MCF 10A (cell line): ENCODE data around the gene CAV1. TPM values are rescaled to one million over a fixed set of nuclear protein-coding genes. Genes with fewer than 3 reads are reported as not detected.

Experiments
- BruUV-seq: library from RNA; stranded (reverse); fragments of 400-500 nt; replicated peaks from 2 replicates; lab custom pipeline; 2021; lab: Mats Ljungman, UMichigan
- CTCF ChIA-PET: fragments of 300-600 bp; sonication (Branson Sonifier 250); formaldehyde crosslinking; extraction: SDS; loops from one replicate; lab custom pipeline; 2021; ENCODE audit warnings: antibody characterized with exemption, inconsistent platforms; lab: Yijun Ruan, JAX
- POLR2A ChIA-PET: fragments of 300-600, 350-650 bp; sonication (Branson Sonifier 250); formaldehyde crosslinking; extraction: SDS; loops from one replicate; lab custom pipeline; 2020; ENCODE audit warnings: antibody characterized with exemption, inconsistent platforms; lab: Yijun Ruan, JAX
- DNase-seq: peaks from one replicate; pipeline ENCODE4 v3.0.0-alpha.2; 2018; ENCODE audit not compliant: unreplicated experiment
- H3K27ac Mint-ChIP-seq: one replicate; pipeline ENCODE4 v1.8.0; 2022; ENCODE audit warnings: mild to moderate bottlenecking, low read depth, mixed read lengths; ENCODE audit not compliant: unreplicated experiment
- H3K27me3 Mint-ChIP-seq: one replicate; pipeline ENCODE4 v1.8.0; 2022; ENCODE audit warnings: mixed read lengths; ENCODE audit not compliant: insufficient read depth, unreplicated experiment
- H3K36me3 Mint-ChIP-seq: one replicate; pipeline ENCODE4 v1.8.0; 2022; ENCODE audit warnings: mild to moderate bottlenecking, moderate library complexity, mixed read lengths; ENCODE audit not compliant: insufficient read depth, unreplicated experiment
- H3K4me1 Mint-ChIP-seq: one replicate; pipeline ENCODE4 v1.8.0; 2022; ENCODE audit warnings: mixed read lengths; ENCODE audit not compliant: insufficient read depth, unreplicated experiment
- H3K4me3 Mint-ChIP-seq: one replicate; pipeline ENCODE4 v1.8.0; 2022; ENCODE audit warnings: mild to moderate bottlenecking, moderate library complexity, mixed read lengths; ENCODE audit not compliant: unreplicated experiment
- H3K9me3 Mint-ChIP-seq: one replicate; pipeline ENCODE4 v1.8.0; 2022; ENCODE audit warnings: mixed read lengths; ENCODE audit not compliant: unreplicated experiment
- intact Hi-C: fragments of 100-400 bp; cut with micrococcal nuclease; formaldehyde crosslinking; loops from 2 replicates; pipeline ENCODE4 v1.14.1; 2022
- total RNA-seq: library from RNA; stranded (reverse); gene quantifications from 2 replicates; pipeline ENCODE4 v1.2.3, GENCODE V29; 2022
- TF ChIP-seq, protein P1 (sequence below): fragments of 200-600 bp; IDR thresholded peaks from one replicate; pipeline ENCODE4 v1.8.0; 2022; ENCODE audit warnings: antibody characterized with exemption, mild to moderate bottlenecking; ENCODE audit not compliant: unreplicated experiment

The CAV1 gene
- total RNA-seq, 1 experiment from 2014 or later = 267 TPM

DNA sequence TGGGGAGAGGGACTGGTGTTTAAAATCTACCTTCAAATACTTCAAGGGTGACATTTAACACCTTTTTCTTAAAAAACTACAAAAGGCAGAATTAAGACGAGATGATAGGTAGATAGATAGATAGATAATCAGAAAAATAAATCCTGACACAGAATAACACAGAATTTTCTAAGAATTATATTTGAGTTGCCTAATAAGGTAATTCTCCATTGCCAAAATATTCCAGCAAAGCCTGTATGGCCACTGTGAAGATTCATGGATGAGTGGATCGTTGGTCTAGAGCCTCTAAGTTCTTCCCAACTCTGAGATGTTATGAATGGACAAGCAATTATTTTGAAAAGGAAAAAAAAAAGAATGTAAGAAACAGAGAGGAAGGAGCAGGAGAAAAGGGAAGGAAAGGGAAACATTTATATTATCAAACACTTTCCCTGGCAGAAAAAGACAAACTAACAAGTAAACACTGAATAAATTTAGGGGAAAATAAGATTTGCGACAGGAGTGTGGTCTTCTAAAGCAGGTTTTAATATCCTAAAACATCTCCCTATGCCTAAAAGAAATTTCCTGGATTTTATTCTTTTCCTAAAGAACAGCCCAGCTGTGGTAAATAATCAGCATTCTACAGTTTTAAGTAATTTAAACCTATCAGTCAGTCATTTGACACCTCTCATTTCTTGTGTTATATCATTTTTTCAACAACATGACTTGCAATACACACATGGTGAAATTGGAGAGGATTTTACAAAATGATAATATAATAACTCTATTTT is 32.8 kb upstream of the CAV1 start:
- BruUV-seq = no TSS peak

DNA sequence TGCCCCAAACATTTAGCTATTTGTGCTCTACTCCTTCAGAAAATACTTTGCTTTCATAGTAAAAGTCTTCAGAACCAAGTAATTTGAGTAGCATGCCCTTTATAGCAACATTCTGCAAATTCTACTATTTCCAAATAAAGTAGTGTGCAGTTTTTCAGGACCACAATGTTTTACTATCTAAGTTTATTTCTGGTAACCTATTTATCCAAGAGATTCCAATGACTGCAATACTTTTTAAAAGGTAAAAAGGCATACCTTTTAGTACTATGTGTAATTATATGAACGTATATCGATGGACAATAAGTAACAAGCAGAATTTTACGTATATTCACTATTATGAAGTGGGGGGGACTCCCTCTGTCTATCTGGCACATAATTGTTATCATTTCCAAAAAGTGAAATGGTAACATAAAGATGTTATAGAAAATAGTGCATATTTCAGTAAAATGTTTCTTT is 32.2 kb upstream of the CAV1 start:
- H3K4me1 Mint-ChIP-seq = peaks cover 15% of the 10 kb centered on the region
- no peaks in the 10 kb centered on the region for H3K36me3 Mint-ChIP-seq
- no peak overlapping the region for H3K27ac Mint-ChIP-seq
- ChIA-PET CTCF (interaction anchor here (0.8 kb wide), 1 partner anchor 34 kb away, joined by 3 read pairs; no protein-coding TSS in a partner anchor), POLR2A (interaction anchor here (0.5 to 1.3 kb wide), 2 partner anchors 49 to 70 kb away, joined by 3 read pairs; no protein-coding TSS in a partner anchor)
- no peak for DNase-seq
- TF ChIP-seq, protein P1, sequence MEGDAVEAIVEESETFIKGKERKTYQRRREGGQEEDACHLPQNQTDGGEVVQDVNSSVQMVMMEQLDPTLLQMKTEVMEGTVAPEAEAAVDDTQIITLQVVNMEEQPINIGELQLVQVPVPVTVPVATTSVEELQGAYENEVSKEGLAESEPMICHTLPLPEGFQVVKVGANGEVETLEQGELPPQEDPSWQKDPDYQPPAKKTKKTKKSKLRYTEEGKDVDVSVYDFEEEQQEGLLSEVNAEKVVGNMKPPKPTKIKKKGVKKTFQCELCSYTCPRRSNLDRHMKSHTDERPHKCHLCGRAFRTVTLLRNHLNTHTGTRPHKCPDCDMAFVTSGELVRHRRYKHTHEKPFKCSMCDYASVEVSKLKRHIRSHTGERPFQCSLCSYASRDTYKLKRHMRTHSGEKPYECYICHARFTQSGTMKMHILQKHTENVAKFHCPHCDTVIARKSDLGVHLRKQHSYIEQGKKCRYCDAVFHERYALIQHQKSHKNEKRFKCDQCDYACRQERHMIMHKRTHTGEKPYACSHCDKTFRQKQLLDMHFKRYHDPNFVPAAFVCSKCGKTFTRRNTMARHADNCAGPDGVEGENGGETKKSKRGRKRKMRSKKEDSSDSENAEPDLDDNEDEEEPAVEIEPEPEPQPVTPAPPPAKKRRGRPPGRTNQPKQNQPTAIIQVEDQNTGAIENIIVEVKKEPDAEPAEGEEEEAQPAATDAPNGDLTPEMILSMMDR = no peak
- no peaks in the 10 kb centered on the region for H3K27me3 Mint-ChIP-seq
- intact Hi-C loops = no loop called here
- BruUV-seq = no TSS peak
- H3K4me3 Mint-ChIP-seq = no peak overlapping the region
- H3K9me3 Mint-ChIP-seq = no peaks in the 10 kb centered on the region

More for the DNA sequence above, 32.8 kb upstream of the CAV1 start:
- ChIA-PET CTCF (interaction anchor here (0.8 kb wide), 1 partner anchor 34 kb away, joined by 3 read pairs; no protein-coding TSS in a partner anchor), POLR2A (interaction anchor here (0.5 to 1.3 kb wide), 2 partner anchors 49 to 69 kb away, joined by 3 read pairs; no protein-coding TSS in a partner anchor)
- no peaks in the 10 kb centered on the region for H3K27me3 Mint-ChIP-seq
- intact Hi-C loops = no loop called here
- no peak overlapping the region for H3K4me3 Mint-ChIP-seq
- TF ChIP-seq, protein P1 = no peak
- H3K4me1 Mint-ChIP-seq = peaks cover 10% of the 10 kb centered on the region
- H3K9me3 Mint-ChIP-seq = no peaks in the 10 kb centered on the region
- no peak for DNase-seq
- no peaks in the 10 kb centered on the region for H3K36me3 Mint-ChIP-seq
- H3K27ac Mint-ChIP-seq = no peak overlapping the region

DNA sequence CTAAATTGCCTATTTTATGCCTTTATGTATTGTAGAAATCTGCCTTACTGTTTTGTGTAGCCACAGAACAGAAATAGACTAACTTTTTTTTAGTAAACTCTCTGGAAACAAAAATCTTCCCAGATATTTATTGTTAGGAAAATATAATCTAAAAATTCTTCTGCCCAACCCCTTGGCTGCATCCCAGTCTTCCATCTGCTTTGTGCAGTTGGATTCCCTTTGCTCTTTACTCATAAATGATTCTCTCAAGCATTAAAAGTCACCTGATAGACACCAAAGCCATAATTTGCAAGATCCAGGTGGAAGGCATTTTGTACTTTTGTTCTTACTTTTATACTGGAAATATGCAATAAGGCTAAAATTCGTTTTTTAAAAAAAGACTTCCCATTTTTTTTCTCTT is 31.4 kb upstream of the CAV1 start:
- ChIA-PET POLR2A (interaction anchor here (0.6 to 3.4 kb wide), 5 partner anchors 20 to 317 kb away, joined by 3 to 29 read pairs (median 5); no protein-coding TSS in a partner anchor), CTCF (interaction anchor here (4.8 kb wide), 1 partner anchor 234 kb away, joined by 27 read pairs; no protein-coding TSS in a partner anchor)
- no peaks in the 10 kb centered on the region for H3K36me3 Mint-ChIP-seq
- no peak overlapping the region for H3K4me3 Mint-ChIP-seq
- no peak for DNase-seq
- BruUV-seq = no TSS peak
- intact Hi-C loops = no loop called here
- peaks cover 22% of the 10 kb centered on the region for H3K4me1 Mint-ChIP-seq
- no peaks in the 10 kb centered on the region for H3K27me3 Mint-ChIP-seq
- no peak overlapping the region for H3K27ac Mint-ChIP-seq
- TF ChIP-seq, protein P1 = no peak
- H3K9me3 Mint-ChIP-seq = no peaks in the 10 kb centered on the region

DNA sequence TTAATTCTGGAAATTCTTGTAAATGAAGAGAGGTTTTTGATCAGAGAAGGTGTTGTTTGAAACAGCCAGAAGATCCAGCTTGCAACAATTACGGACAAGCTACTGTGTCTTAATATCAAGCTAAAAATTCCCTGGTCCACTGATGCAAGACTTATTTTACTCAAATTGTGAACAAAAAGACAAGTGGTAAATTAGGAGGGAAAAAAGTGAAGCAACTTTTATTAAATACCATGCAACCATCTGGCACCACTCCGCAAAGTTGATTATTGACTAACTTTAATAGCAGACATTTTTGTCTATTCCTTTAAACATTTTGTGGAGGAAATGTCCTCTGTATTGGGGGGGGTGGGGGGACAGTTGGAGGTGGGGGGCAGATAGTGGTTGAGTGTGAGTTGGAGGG is 30.4 kb upstream of the CAV1 start:
- no peak overlapping the region for H3K27ac Mint-ChIP-seq
- ChIA-PET CTCF (interaction anchor here (0.6 to 4.8 kb wide), 9 partner anchors 9 to 237 kb away, joined by 3 to 27 read pairs (median 5); partner anchors contain the start of gene CAV1), POLR2A (interaction anchor here (1.0 to 14.6 kb wide), 10 partner anchors 28 to 275 kb away, joined by 3 to 241 read pairs (median 12); partner anchors contain the start of gene CAV1)
- TF ChIP-seq, protein P1 = no peak
- H3K27me3 Mint-ChIP-seq = no peaks in the 10 kb centered on the region
- no TSS peak for BruUV-seq
- intact Hi-C loops = no loop called here
- no peak for DNase-seq
- H3K4me3 Mint-ChIP-seq = no peak overlapping the region
- no peaks in the 10 kb centered on the region for H3K9me3 Mint-ChIP-seq
- peaks cover 30% of the 10 kb centered on the region for H3K4me1 Mint-ChIP-seq
- no peaks in the 10 kb centered on the region for H3K36me3 Mint-ChIP-seq
